Pancreas (tissue), 10 donors: Measurements from ENCODE around the gene SSTR1. TPM values are rescaled to one million over a fixed set of nuclear protein-coding genes. Genes with fewer than 3 reads are reported as not detected.
A peak's percentile ranks its signal among the peaks of the same experiment; 100 is the strongest.

Source experiments
- ATAC-seq, 4 donors: fragments of 200-7000 bp; cut with Tn5 transposase; one replicate each; pipeline versions ENCODE4 v1.8.0 to v1.9.1; 2020; ENCODE audit warnings: mild to moderate bottlenecking in 4 of 4, moderate library complexity in 4 of 4
- DNase-seq, 6 donors: peaks; one replicate each; pipeline ENCODE4 v3.0.0-alpha.2; 2020
- FAIRE-seq: peaks from 2 replicates; lab custom pipeline; 2012; peaks lifted over from hg19 to GRCh38; lab: Jason Lieb, UNC
- H3K27ac ChIP-seq, 4 donors: fragments of 200-600 bp; sonication (generic); 1 replicate in 3 of 4; 2 replicates in 1 of 4; pipeline versions ENCODE4 v1.5.0 to v1.8.0; 2020
- H3K27me3 ChIP-seq, 4 donors: fragments of 200-600 bp; one replicate each; pipeline ENCODE4 v1.8.0; 2021
- H3K36me3 ChIP-seq, 3 donors: fragments of 200-600 bp; sonication (generic) in 1 of 3; one replicate each; pipeline versions ENCODE4 v1.5.0 to v1.8.0; 2020 to 2021
- H3K4me1 ChIP-seq, 3 donors: fragments of 200-600 bp; one replicate each; pipeline ENCODE4 v1.8.0; 2021
- H3K4me3 ChIP-seq, 4 donors: fragments of 200-600 bp; sonication (generic) in 2 of 4; one replicate each; pipeline versions ENCODE4 v1.5.0 to v1.8.0; 2020 to 2021
- H3K9me3 ChIP-seq, 4 donors: fragments of 200-600 bp; one replicate each; pipeline ENCODE4 v1.8.0; 2021
- WGBS, 2 donors: extraction: QIAGEN DNeasy Blood & Tissue Kit; methylation state at CpG; one replicate each; pipeline ENCODE4 v1.1.7; 2013; 5-methylcytosine and 5-hydroxymethylcytosine counted together
- intact Hi-C, 3 donors: fragments of 100-400 bp; cut with DNase I; formaldehyde crosslinking; loops; one replicate each; pipeline versions ENCODE4 v1.11.1 to v1.14.2; 2022
- polyA plus RNA-seq, 2 donors: library from polyadenylated mRNA; stranded (reverse); fragments of 200-250 nt; gene quantifications; one replicate each; pipeline ENCODE4 v1.2.3, GENCODE V29; 2013
- total RNA-seq, 6 donors: library from RNA; stranded (reverse); fragmentation: NEBNext Ultra II Directional in 4 of 6; extraction: Animal tissue kit (Norgen Biotek cat#: 25700) in 4 of 6; gene quantifications; one replicate each; pipeline versions ENCODE4 v1.2.1 to v1.2.4, GENCODE V29; 2021 to 2023
- TF ChIP-seq, protein P1 (sequence below), 4 donors: fragments of 200-600 bp; sonication (generic) in 3 of 4; IDR thresholded peaks; one replicate each; pipeline versions ENCODE4 v1.5.0 to v1.8.0; 2021; ENCODE audit warnings: antibody characterized with exemption in 4 of 4
- donor health status: healthy with polysubstance abuse.
- donor health status: DM: no; HTN: no; CAD: no; lungs with moderate emphysema.
- donor health status: DM: no; HTN: no; CAD: no.
- donor health status: control.
- donor health status: control.
- donor health status: Bipolar disorder and iron deficiency.
- donor health status: DM: yes; HTN: yes; CAD: no.
- donor health status: DM: no; HTN: no; CAD: no.
- donor health status: DM: no; HTN: no; CAD: no.
- donor health status: DM: yes; HTN: yes; CAD: no.

Gene SSTR1, protein sequence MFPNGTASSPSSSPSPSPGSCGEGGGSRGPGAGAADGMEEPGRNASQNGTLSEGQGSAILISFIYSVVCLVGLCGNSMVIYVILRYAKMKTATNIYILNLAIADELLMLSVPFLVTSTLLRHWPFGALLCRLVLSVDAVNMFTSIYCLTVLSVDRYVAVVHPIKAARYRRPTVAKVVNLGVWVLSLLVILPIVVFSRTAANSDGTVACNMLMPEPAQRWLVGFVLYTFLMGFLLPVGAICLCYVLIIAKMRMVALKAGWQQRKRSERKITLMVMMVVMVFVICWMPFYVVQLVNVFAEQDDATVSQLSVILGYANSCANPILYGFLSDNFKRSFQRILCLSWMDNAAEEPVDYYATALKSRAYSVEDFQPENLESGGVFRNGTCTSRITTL
- total RNA-seq (1 to 10 TPM; 1.4 to 3.5 (median 2.1) TPM), polyA plus RNA-seq (1 to 10 TPM in 1 of 2 donors, under 1 TPM in 1; 0.95 to 8.1 TPM)

DNA sequence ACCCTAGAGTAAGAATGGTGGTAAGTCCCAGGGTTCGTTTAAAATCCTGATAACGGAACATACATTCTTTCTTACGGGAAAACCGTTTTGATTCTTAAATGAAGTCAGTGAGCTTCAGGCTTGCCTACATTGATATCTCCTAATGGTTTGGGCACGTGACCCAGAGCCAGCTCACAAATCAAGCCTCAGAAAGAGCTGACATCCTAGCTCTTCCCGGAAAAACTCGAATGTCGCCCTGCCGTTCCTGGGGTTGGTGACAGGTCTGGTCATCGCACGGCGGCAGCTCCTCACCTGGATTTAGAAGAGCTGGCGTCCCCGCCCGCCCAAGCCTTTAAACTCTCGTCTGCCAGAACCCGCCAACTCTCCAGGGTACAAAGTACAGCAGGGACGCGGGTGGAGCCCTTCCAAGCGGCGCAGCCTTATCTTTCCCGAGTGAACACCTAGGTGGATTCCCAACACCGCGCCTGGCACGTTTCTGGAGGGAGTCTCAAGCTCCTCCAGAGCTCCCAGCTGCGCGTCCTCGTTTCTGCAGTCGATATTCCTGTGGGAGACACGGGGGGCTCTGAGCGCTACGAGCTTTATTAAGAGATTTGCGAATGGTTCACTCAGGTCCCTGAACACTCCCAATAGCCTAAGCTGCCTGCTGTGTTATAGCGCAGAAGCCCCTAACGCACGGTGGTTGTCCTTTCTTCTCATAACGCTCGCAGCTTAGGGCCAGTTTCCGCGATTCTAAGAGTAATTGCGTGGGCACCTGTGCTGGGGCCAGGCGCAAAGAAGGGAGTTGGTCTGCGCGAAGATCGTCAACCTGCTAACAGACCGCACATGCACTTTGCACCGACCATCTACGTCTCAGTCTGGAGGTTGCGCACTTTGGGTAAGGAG, at the start of gene SSTR1:
Gene SSTR1 (plus strand): TSS at position 169 of the 882 bp plus-strand sequence. CDS start 1,486 bp downstream, outside the sequence.
- DNase-seq, result peak; percentile 75 to 91 (median 86)
- H3K9me3 ChIP-seq, result no peaks in the 10 kb centered on the region
- WGBS, 2 donors, result 1% methylated on average over 49 of the region's 49 CpGs

DNA sequence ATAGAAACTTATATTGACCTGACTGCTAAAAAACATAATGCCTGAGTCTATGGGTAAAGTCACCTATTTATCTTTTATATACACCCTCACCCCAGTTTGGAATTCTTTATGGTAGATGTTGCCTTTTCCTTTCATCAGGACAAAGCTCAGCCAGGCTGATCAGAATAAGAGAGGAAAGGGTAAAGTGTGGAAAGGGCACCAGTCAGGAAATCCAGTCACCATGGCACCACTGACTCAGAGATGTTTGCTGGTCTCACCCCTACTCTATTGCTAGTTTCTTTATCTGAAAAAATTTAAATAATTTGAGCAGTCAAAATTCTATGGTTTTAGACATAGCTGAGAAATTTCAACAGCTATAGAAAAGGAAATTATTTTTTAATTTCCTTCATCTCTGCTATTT, 49.2 kb upstream of the SSTR1 start:
- TF ChIP-seq, protein P1, sequence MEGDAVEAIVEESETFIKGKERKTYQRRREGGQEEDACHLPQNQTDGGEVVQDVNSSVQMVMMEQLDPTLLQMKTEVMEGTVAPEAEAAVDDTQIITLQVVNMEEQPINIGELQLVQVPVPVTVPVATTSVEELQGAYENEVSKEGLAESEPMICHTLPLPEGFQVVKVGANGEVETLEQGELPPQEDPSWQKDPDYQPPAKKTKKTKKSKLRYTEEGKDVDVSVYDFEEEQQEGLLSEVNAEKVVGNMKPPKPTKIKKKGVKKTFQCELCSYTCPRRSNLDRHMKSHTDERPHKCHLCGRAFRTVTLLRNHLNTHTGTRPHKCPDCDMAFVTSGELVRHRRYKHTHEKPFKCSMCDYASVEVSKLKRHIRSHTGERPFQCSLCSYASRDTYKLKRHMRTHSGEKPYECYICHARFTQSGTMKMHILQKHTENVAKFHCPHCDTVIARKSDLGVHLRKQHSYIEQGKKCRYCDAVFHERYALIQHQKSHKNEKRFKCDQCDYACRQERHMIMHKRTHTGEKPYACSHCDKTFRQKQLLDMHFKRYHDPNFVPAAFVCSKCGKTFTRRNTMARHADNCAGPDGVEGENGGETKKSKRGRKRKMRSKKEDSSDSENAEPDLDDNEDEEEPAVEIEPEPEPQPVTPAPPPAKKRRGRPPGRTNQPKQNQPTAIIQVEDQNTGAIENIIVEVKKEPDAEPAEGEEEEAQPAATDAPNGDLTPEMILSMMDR (IDR thresholded peaks at IDR 0.05), result no peak
- Histone ChIP-seq H3K4me1 (no peaks in the 10 kb centered on the region), H3K4me3 (no peak overlapping the region), H3K36me3 (no peaks in the 10 kb centered on the region), H3K9me3 (no peaks in the 10 kb centered on the region), H3K27ac (no peak overlapping the region), H3K27me3 (no peaks in the 10 kb centered on the region)
- DNase-seq (no peak), ATAC-seq (no peak), FAIRE-seq (no peak)
- intact Hi-C loops, result no loop called here

More for the DNA sequence above, at the start of gene SSTR1:
- H3K4me3 ChIP-seq, result peak within 1 kb of the TSS; percentile 23 to 55 (median 51)
- H3K27ac ChIP-seq, result peak within 1 kb of the TSS; percentile 42 to 81 (median 70)
- intact Hi-C loops, result no loop called here
- H3K36me3 ChIP-seq, result no peaks in the 10 kb centered on the region
- TF ChIP-seq, protein P1 (IDR thresholded peaks at IDR 0.05), result no peak
- H3K27me3 ChIP-seq, result no peaks in the 10 kb centered on the region
- peaks cover 0 to 7% (median 0%) of the 10 kb centered on the region in 3 donors for H3K4me1 ChIP-seq
- FAIRE-seq (no peak), ATAC-seq (peak; percentile 82 to 86 (median 83))

DNA sequence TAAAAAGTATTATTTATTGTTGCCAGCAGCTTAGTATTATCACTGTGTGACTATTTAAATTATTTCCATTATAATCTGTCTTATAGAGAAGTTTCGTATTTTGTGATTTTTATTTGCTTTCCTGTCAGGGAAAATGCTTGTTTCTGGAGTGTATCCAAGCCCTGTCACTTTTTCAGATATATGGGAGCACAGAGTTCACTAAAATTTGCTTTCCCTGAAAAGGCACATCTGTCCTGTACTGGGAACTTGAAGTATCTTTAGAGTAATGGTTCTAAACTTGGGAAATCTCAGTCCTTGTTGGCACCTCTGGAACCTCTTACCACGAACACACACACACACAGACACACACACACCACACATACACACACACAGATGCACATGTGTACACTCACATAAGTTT, 39.3 kb upstream of the SSTR1 start:
- no peaks in the 10 kb centered on the region for H3K27me3 ChIP-seq
- 21 to 24% methylated on average over 2 of the region's 2 CpGs for WGBS, 2 donors
- H3K4me3 ChIP-seq, result no peak overlapping the region
- FAIRE-seq (no peak), DNase-seq (no peak), ATAC-seq (no peak)
- H3K4me1 ChIP-seq, result no peaks in the 10 kb centered on the region
- intact Hi-C loops, result no loop called here
- H3K9me3 ChIP-seq, result no peaks in the 10 kb centered on the region
- no peaks in the 10 kb centered on the region for H3K36me3 ChIP-seq
- H3K27ac ChIP-seq, result no peak overlapping the region
- TF ChIP-seq, protein P1 (IDR thresholded peaks at IDR 0.05), result no peak

DNA sequence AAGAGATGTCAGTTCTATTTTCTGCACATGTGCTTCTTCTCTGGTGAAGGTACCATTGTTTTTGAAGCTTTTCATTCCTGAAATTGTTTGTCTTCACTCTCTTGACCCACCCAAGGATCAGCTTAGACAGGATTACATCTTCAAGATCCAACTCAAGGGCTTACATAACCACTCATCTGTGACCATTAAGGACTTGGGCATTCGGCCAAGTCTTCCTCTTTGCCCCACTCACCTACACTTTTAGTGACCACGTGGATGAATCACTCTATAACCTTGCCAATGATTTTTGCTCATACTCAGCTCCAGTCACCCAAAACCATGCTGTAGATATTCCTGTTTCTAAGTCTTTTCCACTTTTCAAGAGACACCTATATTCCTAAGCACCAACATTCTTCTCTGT, 36.5 kb upstream of the SSTR1 start:
- WGBS, 2 donors, result 37 to 46% methylated on average over 2 of the region's 2 CpGs
- Histone ChIP-seq H3K9me3 (no peaks in the 10 kb centered on the region), H3K36me3 (no peaks in the 10 kb centered on the region), H3K27ac (no peak overlapping the region), H3K27me3 (no peaks in the 10 kb centered on the region), H3K4me3 (no peak overlapping the region), H3K4me1 (no peaks in the 10 kb centered on the region)
- intact Hi-C loops, result no loop called here
- DNase-seq (no peak), FAIRE-seq (no peak), ATAC-seq (no peak)
- TF ChIP-seq, protein P1 (IDR thresholded peaks at IDR 0.05), result no peak
